ENCODE measurements around the gene GRK3.

- TF ChIP-seq CTCF (IDR thresholded peaks at IDR 0.05; ENCODE audit: low read depth, low read length) (no peak), POLR2A (IDR thresholded peaks at IDR 0.05; ENCODE audit: extremely low read depth, insufficient read length) (no peak), MYC (IDR thresholded peaks at IDR 0.05; ENCODE audit: low read depth, low read length) (no peak)
These were observed 128.2 kb downstream of the GRK3 start for GRCh38 chr22:25692397-25693267.
